ENCODE results near the gene LRPAP1. TPM values are rescaled to one million over a fixed set of nuclear protein-coding genes. Genes with fewer than 3 reads are reported as not detected.

LRPAP1 gene
- total RNA-seq, 1 donor from 2014 or later: 153 TPM

GRCh38 chr4:3494462-3494871 is 37.8 kb downstream of the LRPAP1 start:
- Mint-ChIP-seq H3K4me3 (ENCODE audit: unreplicated experiment) (no peak overlapping the region), H3K4me1 (ENCODE audit: unreplicated experiment) (peaks cover 1% of the 10 kb centered on the region), H3K36me3 (ENCODE audit: unreplicated experiment) (no peaks in the 10 kb centered on the region), H3K27ac (ENCODE audit: unreplicated experiment) (no peak overlapping the region), H3K9me3 (ENCODE audit: unreplicated experiment) (no peaks in the 10 kb centered on the region), H3K27me3 (ENCODE audit: unreplicated experiment) (peaks cover 13% of the 10 kb centered on the region)
- TF ChIP-seq CTCF (IDR thresholded peaks at IDR 0.05): no peak
- no peak for DNase-seq (ENCODE audit: extremely low spot score, unreplicated experiment)

GRCh38 chr4:3493720-3494461 is 38.3 kb downstream of the LRPAP1 start:
- no peak for DNase-seq (ENCODE audit: extremely low spot score, unreplicated experiment)
- Mint-ChIP-seq H3K9me3 (ENCODE audit: unreplicated experiment) (no peaks in the 10 kb centered on the region), H3K36me3 (ENCODE audit: unreplicated experiment) (no peaks in the 10 kb centered on the region), H3K27me3 (ENCODE audit: unreplicated experiment) (peaks cover 16% of the 10 kb centered on the region), H3K4me3 (ENCODE audit: unreplicated experiment) (no peak overlapping the region), H3K27ac (ENCODE audit: unreplicated experiment) (no peak overlapping the region), H3K4me1 (ENCODE audit: unreplicated experiment) (peaks cover 1% of the 10 kb centered on the region)
- TF ChIP-seq CTCF (IDR thresholded peaks at IDR 0.05): no peak

- Mint-ChIP-seq H3K4me1 (ENCODE audit: unreplicated experiment) (peaks cover 1% of the 10 kb centered on the region), H3K27me3 (ENCODE audit: unreplicated experiment) (peaks cover 16% of the 10 kb centered on the region), H3K27ac (ENCODE audit: unreplicated experiment) (no peak overlapping the region), H3K9me3 (ENCODE audit: unreplicated experiment) (no peaks in the 10 kb centered on the region), H3K36me3 (ENCODE audit: unreplicated experiment) (no peaks in the 10 kb centered on the region), H3K4me3 (ENCODE audit: unreplicated experiment) (no peak overlapping the region)
- no peak for TF ChIP-seq CTCF (IDR thresholded peaks at IDR 0.05)
- DNase-seq (ENCODE audit: extremely low spot score, unreplicated experiment): no peak
These were observed 39.2 kb downstream of the LRPAP1 start for GRCh38 chr4:3492741-3493719.

- Mint-ChIP-seq H3K4me3 (ENCODE audit: unreplicated experiment) (no peak overlapping the region), H3K27me3 (ENCODE audit: unreplicated experiment) (peaks cover 19% of the 10 kb centered on the region), H3K36me3 (ENCODE audit: unreplicated experiment) (no peaks in the 10 kb centered on the region), H3K9me3 (ENCODE audit: unreplicated experiment) (no peaks in the 10 kb centered on the region), H3K4me1 (ENCODE audit: unreplicated experiment) (peaks cover 1% of the 10 kb centered on the region), H3K27ac (ENCODE audit: unreplicated experiment) (no peak overlapping the region)
- DNase-seq (ENCODE audit: extremely low spot score, unreplicated experiment): no peak
- no peak for TF ChIP-seq CTCF (IDR thresholded peaks at IDR 0.05)
These were observed 40.4 kb downstream of the LRPAP1 start for GRCh38 chr4:3491681-3492405.

Data from osteocyte (in vitro differentiated cells).